ENCODE data around the gene CTCF. TPM values are rescaled to one million over a fixed set of nuclear protein-coding genes. Genes with fewer than 3 reads are reported as not detected.

The CTCF gene
- total and polyA plus RNA-seq, 2 donors (not counting 3 experiments of a cell fraction or from before 2014, with no cell fraction given), result 20.7 to 40.0 TPM

DNA sequence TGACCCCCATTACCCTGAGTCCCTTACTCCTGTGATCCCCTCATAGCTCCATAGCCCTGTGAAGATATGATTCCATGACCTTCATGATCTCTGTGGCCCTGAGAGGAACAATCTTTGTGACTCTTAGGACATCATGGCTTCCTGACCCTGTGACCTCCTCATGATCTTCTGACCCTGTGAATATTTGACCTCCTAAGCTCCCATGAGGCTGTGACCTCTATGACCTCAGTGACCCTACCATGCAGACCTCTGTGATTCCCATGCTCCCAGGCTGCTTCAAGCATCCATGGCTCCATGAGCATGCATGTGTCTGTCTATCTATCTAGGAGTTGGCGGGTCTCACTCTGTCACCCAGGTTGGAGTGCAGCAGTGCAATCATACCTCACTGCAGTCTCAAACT lies 21.6 kb upstream of the CTCF start:
- Histone ChIP-seq H3K4me1 (ENCODE audit: control insufficient read depth, extremely low read depth, insufficient read depth, low read length) (peaks cover 24% of the 10 kb centered on the region), H4K20me1 (replicated peaks; ENCODE audit: control insufficient read depth, extremely low read depth, insufficient read depth, low read length) (peaks cover 3% of the 10 kb centered on the region), H3K9me3 (replicated peaks; ENCODE audit: control insufficient read depth, insufficient read depth, low read length) (no peaks in the 10 kb centered on the region), H3K4me3 (replicated peaks in 1 of 3; ENCODE audit: insufficient read depth in 1 of 3, low read depth in 1 of 3, low read length in 3 of 3) (no peak overlapping the region), H3K9me1 (replicated peaks; ENCODE audit: control insufficient read depth, extremely low read depth, insufficient read depth, low read length) (no peaks in the 10 kb centered on the region), H3K36me3 (ENCODE audit: control insufficient read depth in 2 of 2, extremely low read depth in 1 of 2, insufficient read depth in 2 of 2, low read length in 2 of 2) (peaks cover 12 to 61% of the 10 kb centered on the region in 2 experiments), H3K9ac (replicated peaks; ENCODE audit: extremely low read depth, insufficient read depth, low read length) (no peak overlapping the region), H3K27ac (ENCODE audit: insufficient read depth, low read depth, low read length) (no peak overlapping the region), H3K4me2 (ENCODE audit: insufficient read depth, low read length) (no peak overlapping the region), H3K27me3 (ENCODE audit: control insufficient read depth in 2 of 2, insufficient read depth in 2 of 2, low read length in 2 of 2) (no peaks in the 10 kb centered on the region), H2AFZ (ENCODE audit: low read depth, low read length) (no peak overlapping the region), H3K79me2 (ENCODE audit: control insufficient read depth, insufficient read depth, low read length) (peaks cover 36% of the 10 kb centered on the region)
- BruUV-seq (replicated peaks), result no TSS peak
- CTCF ChIA-PET, result interaction anchor here (1.1 to 14.4 kb wide), 2 partner anchors 18 to 22 kb away, joined by 4 to 246 read pairs; partner anchors contain the start of gene CTCF
- POLR2A ChIA-PET, result no interaction called here
- FAIRE-seq (no peak), DNase-seq (ENCODE audit: low read depth, low spot score) (no peak)
- dilution Hi-C loops (cut with MboI; ENCODE audit: extremely low pct_ligation_motif_present, low sequenced_read_pairs), result no loop called here
- intact Hi-C loops (cut with micrococcal nuclease), result no loop called here
- TF ChIP-seq, protein P1, sequence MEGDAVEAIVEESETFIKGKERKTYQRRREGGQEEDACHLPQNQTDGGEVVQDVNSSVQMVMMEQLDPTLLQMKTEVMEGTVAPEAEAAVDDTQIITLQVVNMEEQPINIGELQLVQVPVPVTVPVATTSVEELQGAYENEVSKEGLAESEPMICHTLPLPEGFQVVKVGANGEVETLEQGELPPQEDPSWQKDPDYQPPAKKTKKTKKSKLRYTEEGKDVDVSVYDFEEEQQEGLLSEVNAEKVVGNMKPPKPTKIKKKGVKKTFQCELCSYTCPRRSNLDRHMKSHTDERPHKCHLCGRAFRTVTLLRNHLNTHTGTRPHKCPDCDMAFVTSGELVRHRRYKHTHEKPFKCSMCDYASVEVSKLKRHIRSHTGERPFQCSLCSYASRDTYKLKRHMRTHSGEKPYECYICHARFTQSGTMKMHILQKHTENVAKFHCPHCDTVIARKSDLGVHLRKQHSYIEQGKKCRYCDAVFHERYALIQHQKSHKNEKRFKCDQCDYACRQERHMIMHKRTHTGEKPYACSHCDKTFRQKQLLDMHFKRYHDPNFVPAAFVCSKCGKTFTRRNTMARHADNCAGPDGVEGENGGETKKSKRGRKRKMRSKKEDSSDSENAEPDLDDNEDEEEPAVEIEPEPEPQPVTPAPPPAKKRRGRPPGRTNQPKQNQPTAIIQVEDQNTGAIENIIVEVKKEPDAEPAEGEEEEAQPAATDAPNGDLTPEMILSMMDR (IDR thresholded peaks at IDR 0.05; ENCODE audit: extremely low read depth in 1 of 2, insufficient read depth in 1 of 2, low read depth in 1 of 2, low read length in 2 of 2), result no peak
- TF ChIP-seq MYC (IDR thresholded peaks at IDR 0.05; ENCODE audit: low read depth, low read length), result no peak

DNA sequence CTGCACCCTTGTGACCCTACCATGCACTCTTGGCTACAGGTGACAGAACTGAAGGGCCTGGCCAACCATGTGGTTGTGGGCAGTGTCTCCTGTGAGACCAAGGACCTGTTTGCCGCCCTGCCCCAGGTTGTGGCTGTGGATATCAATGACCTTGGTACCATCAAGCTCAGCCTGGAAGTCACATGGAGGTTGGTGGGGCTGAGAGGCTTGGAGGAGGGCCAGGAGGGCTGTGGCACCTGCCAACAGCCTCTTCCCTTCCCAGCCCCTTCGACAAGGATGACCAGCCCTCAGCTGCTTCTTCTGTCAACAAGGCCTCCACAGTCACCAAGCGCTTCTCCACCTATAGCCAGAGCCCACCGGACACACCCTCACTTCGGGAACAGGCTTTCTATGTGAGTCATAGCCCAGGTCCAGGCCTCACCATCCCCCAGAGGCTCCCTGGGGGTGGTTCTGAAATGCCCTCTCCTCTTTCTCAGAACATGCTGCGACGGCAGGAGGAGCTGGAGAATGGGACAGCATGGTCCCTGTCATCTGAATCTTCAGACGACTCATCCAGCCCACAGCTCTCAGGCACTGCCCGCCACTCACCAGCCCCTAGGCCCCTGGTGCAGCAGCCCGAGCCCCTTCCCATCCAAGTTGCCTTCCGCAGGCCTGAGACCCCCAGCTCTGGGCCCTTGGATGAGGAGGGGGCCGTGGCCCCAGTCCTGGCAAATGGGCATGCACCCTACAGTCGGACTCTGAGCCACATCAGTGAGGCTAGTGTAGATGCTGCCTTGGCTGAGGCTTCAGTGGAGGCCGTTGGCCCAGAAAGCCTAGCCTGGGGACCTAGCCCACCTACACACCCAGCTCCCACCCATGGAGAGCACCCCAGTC lies 20.7 kb upstream of the CTCF start:
- dilution Hi-C loops (cut with MboI; ENCODE audit: extremely low pct_ligation_motif_present, low sequenced_read_pairs) (no loop called here), intact Hi-C loops (cut with micrococcal nuclease) (loop anchor here (1.0 kb wide), 1 partner anchor 21 kb away; the partner anchor contains the start of gene CTCF)
- Histone ChIP-seq H3K27me3 (ENCODE audit: control insufficient read depth in 2 of 2, insufficient read depth in 2 of 2, low read length in 2 of 2) (no peaks in the 10 kb centered on the region), H3K27ac (ENCODE audit: insufficient read depth, low read depth, low read length) (no peak overlapping the region), H4K20me1 (replicated peaks; ENCODE audit: control insufficient read depth, extremely low read depth, insufficient read depth, low read length) (peaks cover 3% of the 10 kb centered on the region), H3K4me3 (replicated peaks in 1 of 3; ENCODE audit: insufficient read depth in 1 of 3, low read depth in 1 of 3, low read length in 3 of 3) (no peak overlapping the region), H3K4me2 (ENCODE audit: insufficient read depth, low read length) (no peak overlapping the region), H3K9ac (replicated peaks; ENCODE audit: extremely low read depth, insufficient read depth, low read length) (no peak overlapping the region), H3K4me1 (ENCODE audit: control insufficient read depth, extremely low read depth, insufficient read depth, low read length) (peaks cover 26% of the 10 kb centered on the region), H3K79me2 (ENCODE audit: control insufficient read depth, insufficient read depth, low read length) (peaks cover 34% of the 10 kb centered on the region), H3K9me1 (replicated peaks; ENCODE audit: control insufficient read depth, extremely low read depth, insufficient read depth, low read length) (no peaks in the 10 kb centered on the region), H3K36me3 (ENCODE audit: control insufficient read depth in 2 of 2, extremely low read depth in 1 of 2, insufficient read depth in 2 of 2, low read length in 2 of 2) (peaks cover 16 to 66% of the 10 kb centered on the region in 2 experiments), H3K9me3 (replicated peaks; ENCODE audit: control insufficient read depth, insufficient read depth, low read length) (no peaks in the 10 kb centered on the region), H2AFZ (ENCODE audit: low read depth, low read length) (no peak overlapping the region)
- BruUV-seq (replicated peaks), result no TSS peak
- FAIRE-seq (peak; percentile 40), DNase-seq (ENCODE audit: low read depth, low spot score) (no peak)
- TF ChIP-seq, protein P1 (IDR thresholded peaks at IDR 0.05; ENCODE audit: extremely low read depth in 1 of 2, insufficient read depth in 1 of 2, low read depth in 1 of 2, low read length in 2 of 2), result no peak
- TF ChIP-seq FOS (IDR thresholded peaks at IDR 0.05; ENCODE audit: borderline replicate concordance, insufficient read depth, low read length), result no peak
- TF ChIP-seq GATA2 (IDR thresholded peaks at IDR 0.05; ENCODE audit: insufficient read depth, insufficient read length, low read depth, low read length), result no peak
- TF ChIP-seq POLR2AphosphoS5 (IDR thresholded peaks at IDR 0.05; ENCODE audit: insufficient read depth, low read depth, low read length), result no peak
- TF ChIP-seq POLR2A (IDR thresholded peaks at IDR 0.05; ENCODE audit: low read depth, low read length), result no peak
- no peak for TF ChIP-seq MYC (IDR thresholded peaks at IDR 0.05; ENCODE audit: low read depth, low read length)
- TF ChIP-seq, protein P2, sequence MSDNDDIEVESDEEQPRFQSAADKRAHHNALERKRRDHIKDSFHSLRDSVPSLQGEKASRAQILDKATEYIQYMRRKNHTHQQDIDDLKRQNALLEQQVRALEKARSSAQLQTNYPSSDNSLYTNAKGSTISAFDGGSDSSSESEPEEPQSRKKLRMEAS (IDR thresholded peaks at IDR 0.05; ENCODE audit: insufficient read depth, insufficient read length), result no peak
- no peak for TF ChIP-seq JUN (IDR thresholded peaks at IDR 0.05; ENCODE audit: borderline replicate concordance, insufficient read depth, insufficient read length, low read depth)
- no peak for TF ChIP-seq EZH2 (IDR thresholded peaks at IDR 0.05; ENCODE audit: borderline replicate concordance, low read depth, low read length, severe bottlenecking)
- ChIA-PET CTCF (interaction anchor here (1.1 to 14.4 kb wide), 2 partner anchors 19 to 21 kb away, joined by 4 to 246 read pairs; partner anchors contain the start of gene CTCF), POLR2A (no interaction called here)

All from endothelial cell of umbilical vein (primary cell).